PC-3 (cell line): ENCODE measurements around the gene CCN2. TPM values are rescaled to one million over a fixed set of nuclear protein-coding genes. Genes with fewer than 3 reads are reported as not detected.

ENCODE experiments used
- ATAC-seq: fragments of 200-7000 bp; cut with Tn5 transposase; 2 replicates; pipeline ENCODE4 v1.9.1; 2020; ENCODE audit warnings: mild to moderate bottlenecking, moderate library complexity
- BruUV-seq: library from RNA; stranded (reverse); fragments of 400-500 nt; replicated peaks from 2 replicates; lab custom pipeline; 2021; lab: Mats Ljungman, UMichigan
- CTCF ChIA-PET: fragments of 300-600 bp; sonication (Branson Sonifier 250); formaldehyde crosslinking; loops from one replicate; lab custom pipeline; 2022; ENCODE audit warnings: antibody characterized with exemption; lab: Charles Lee
- POLR2A ChIA-PET: fragments of 300-600 bp; sonication (Branson Sonifier 250); formaldehyde crosslinking; loops from one replicate; lab custom pipeline; 2022; ENCODE audit warnings: antibody characterized with exemption; ENCODE audit not compliant: unreplicated experiment; lab: Charles Lee
- DNase-seq: peaks from one replicate; pipeline ENCODE4 v3.0.0-alpha.2; 2015
- H2AFZ ChIP-seq: fragments of 300-600 bp; sonication (generic); 2 replicates; pipeline ENCODE4 v1.6.0; 2016; ENCODE audit warnings: antibody characterized with exemption, low read length
- H3F3A ChIP-seq: fragments of 300-600 bp; sonication (generic); one replicate; pipeline ENCODE4 v1.6.0; 2017; ENCODE audit warnings: antibody characterized with exemption, low read length, control low read depth, mild to moderate bottlenecking; ENCODE audit not compliant: unreplicated experiment
- H3K27ac ChIP-seq: fragments of 300-600 bp; sonication (generic); 2 replicates; pipeline ENCODE4 v1.5.1; 2016; ENCODE audit warnings: mild to moderate bottlenecking, low read length
- H3K27me3 ChIP-seq: fragments of 300-600 bp; sonication (generic); 2 replicates; pipeline ENCODE4 v1.6.1; 2016; ENCODE audit warnings: low read length, mixed read lengths
- H3K36me3 ChIP-seq: fragments of 300-600 bp; sonication (generic); 2 replicates; pipeline ENCODE4 v1.6.1; 2016; ENCODE audit warnings: low read depth, mixed run types, low read length, mixed read lengths
- H3K4me1 ChIP-seq: fragments of 300-600 bp; sonication (generic); 2 replicates; pipeline ENCODE4 v1.5.1; 2016; ENCODE audit warnings: low read length; ENCODE audit not compliant: insufficient read depth
- H3K4me2 ChIP-seq: fragments of 300-600 bp; sonication (generic); 2 replicates; pipeline ENCODE4 v1.6.0; 2016; ENCODE audit warnings: low read length
- H3K4me3 ChIP-seq: fragments of 300-600 bp; sonication (generic); 2 replicates; pipeline ENCODE4 v1.5.1; 2016; ENCODE audit warnings: mild to moderate bottlenecking, low read length, mixed read lengths
- H3K79me2 ChIP-seq: fragments of 300-600 bp; sonication (generic); 2 replicates; pipeline ENCODE4 v1.6.1; 2017; ENCODE audit warnings: low read length, mixed read lengths
- H3K9ac ChIP-seq: fragments of 300-600 bp; sonication (generic); 2 replicates; pipeline ENCODE4 v1.6.0; 2016; ENCODE audit warnings: mild to moderate bottlenecking, low read length
- H3K9me2 ChIP-seq: fragments of 300-600 bp; sonication (generic); replicated peaks from 2 replicates; pipeline ENCODE4 v1.6.1; 2016; ENCODE audit warnings: mixed run types, low read length, mixed read lengths
- H3K9me3 ChIP-seq: fragments of 300-600 bp; sonication (generic); 2 replicates; pipeline ENCODE4 v1.6.1; 2016; ENCODE audit warnings: low read length, mixed read lengths
- H4K20me1 ChIP-seq: fragments of 300-600 bp; sonication (generic); 2 replicates; pipeline ENCODE4 v1.6.1; 2016; ENCODE audit warnings: low read length, mixed read lengths
- CTCF ChIP-seq: fragments of 300-600 bp; sonication (generic); conservative IDR thresholded peaks from 2 replicates; pipeline ENCODE4 v1.5.1; 2017; ENCODE audit warnings: antibody characterized with exemption, low read depth, mild to moderate bottlenecking, low read length
- EZH2 ChIP-seq: fragments of 300-600 bp; sonication (generic); IDR thresholded peaks from one replicate; pipeline ENCODE4 v1.6.1; 2017; ENCODE audit warnings: antibody characterized with exemption, mild to moderate bottlenecking, low read length; ENCODE audit not compliant: unreplicated experiment
- EZH2phosphoT487 ChIP-seq: fragments of 300-600 bp; sonication (generic); IDR thresholded peaks from 2 replicates; pipeline ENCODE4 v1.6.1; 2018; ENCODE audit warnings: mild to moderate bottlenecking, antibody characterized with exemption, low read length, borderline replicate concordance
- intact Hi-C: fragments of 100-400 bp; cut with micrococcal nuclease; formaldehyde crosslinking; loops from 2 replicates; pipeline ENCODE4 v1.9.0; 2023
- total RNA-seq: library from RNA; depleted of rRNA; stranded (reverse); fragments of >200 nt; gene quantifications from 2 replicates; pipeline ENCODE4 v1.2.3, GENCODE V29; 2014

CCN2 gene
- total RNA-seq, 1 experiment from 2014 or later: 33.2 TPM

DNA sequence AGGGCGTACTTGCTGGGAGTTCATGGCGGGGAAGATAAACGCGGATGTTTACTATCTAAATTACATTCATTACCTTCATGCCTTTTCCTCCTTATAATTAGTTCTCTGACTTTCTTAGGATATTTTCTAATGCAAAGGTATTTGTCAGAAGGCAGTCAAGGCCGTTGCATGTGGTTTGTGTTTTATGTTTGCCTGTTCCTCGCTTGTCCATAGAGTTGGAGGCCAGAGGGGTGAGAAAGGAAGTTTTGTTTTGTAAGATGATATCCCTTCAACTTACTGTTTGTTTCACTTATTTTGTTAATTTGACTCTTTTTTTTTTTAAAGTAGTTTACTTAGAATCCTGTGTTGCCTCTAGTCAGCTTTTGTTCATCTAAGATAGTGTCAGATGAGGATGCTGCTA, 4.0 kb upstream of the CCN2 start:
- Histone ChIP-seq H3K4me2 (peak overlapping the region; percentile 66; the same call in 1 of the 2 replicates), H3F3A (no peaks in the 10 kb centered on the region), H3K36me3 (no peaks in the 10 kb centered on the region), H3K27ac (no peak overlapping the region), H3K4me3 (no peak overlapping the region; the same call in 1 of the 2 replicates), H2AFZ (no peak overlapping the region), H3K79me2 (peaks cover 2% of the 10 kb centered on the region; the same call in 1 of the 2 replicates), H3K9ac (no peak overlapping the region), H3K9me2 (no peaks in the 10 kb centered on the region), H3K9me3 (no peaks in the 10 kb centered on the region), H3K27me3 (no peaks in the 10 kb centered on the region), H4K20me1 (no peaks in the 10 kb centered on the region), H3K4me1 (peaks cover 28% of the 10 kb centered on the region)
- POLR2A ChIA-PET: interaction anchor here (0.6 kb wide), 1 partner anchor 30 kb away, joined by 3 read pairs; no protein-coding TSS in a partner anchor
- CTCF ChIA-PET: interaction anchor here (0.7 kb wide), 1 partner anchor 209 kb away, joined by 3 read pairs; no protein-coding TSS in a partner anchor
- BruUV-seq: no TSS peak
- TF ChIP-seq CTCF (no peak), EZH2 (no peak), EZH2phosphoT487 (no peak)
- ATAC-seq (no peak), DNase-seq (no peak)
- intact Hi-C loops: no loop called here

- peak; percentile 86 for DNase-seq
- H3K4me3 ChIP-seq: peak overlapping the region; percentile 37
- H4K20me1 ChIP-seq: no peaks in the 10 kb centered on the region
- H3F3A ChIP-seq: no peaks in the 10 kb centered on the region
- ChIA-PET POLR2A (interaction anchor here (0.6 kb wide), 1 partner anchor 29 kb away, joined by 3 read pairs; no protein-coding TSS in a partner anchor), CTCF (interaction anchor here (0.7 kb wide), 1 partner anchor 209 kb away, joined by 3 read pairs; no protein-coding TSS in a partner anchor)
- no peaks in the 10 kb centered on the region for H3K9me3 ChIP-seq
- peaks cover 29% of the 10 kb centered on the region for H3K4me1 ChIP-seq
- peaks cover 4% of the 10 kb centered on the region; the same call in 1 of the 2 replicates for H3K79me2 ChIP-seq
- peak overlapping the region; percentile 39 for H3K27ac ChIP-seq
- ATAC-seq: peak; percentile 37
- H3K9ac ChIP-seq: no peak overlapping the region
- H3K27me3 ChIP-seq: no peaks in the 10 kb centered on the region
- peak overlapping the region; percentile 68 for H2AFZ ChIP-seq
- no peaks in the 10 kb centered on the region for H3K36me3 ChIP-seq
- peak overlapping the region; percentile 66 for H3K4me2 ChIP-seq
- intact Hi-C loops: loop anchor here (5.0 kb wide), 1 partner anchor 263 kb away; no protein-coding TSS in a partner anchor
- no TSS peak for BruUV-seq
- H3K9me2 ChIP-seq: no peaks in the 10 kb centered on the region
- TF ChIP-seq CTCF (no peak), EZH2 (no peak), EZH2phosphoT487 (no peak)
Measured at GRCh38 chr6:131954775-131955107, 3.6 kb upstream of the CCN2 start.
